ENCODE data around the gene MRM2.

MRM2 gene

GRCh38 chr7:2248984-2249694, 7.1 kb upstream of the MRM2 start:
- TF ChIP-seq CTCF (IDR thresholded peaks at IDR 0.05; ENCODE audit: insufficient read depth, low read depth, low read length, missing control alignments), result no peak
- peak; percentile 67 for DNase-seq (ENCODE audit: low read depth)
- H3K4me3 ChIP-seq (ENCODE audit: low read length), result no peak overlapping the region

GRCh38 chr7:2247141-2247995, 5.4 kb upstream of the MRM2 start:
- peak; percentile 67 for TF ChIP-seq CTCF (IDR thresholded peaks at IDR 0.05; ENCODE audit: insufficient read depth, low read depth, low read length, missing control alignments)
- DNase-seq (ENCODE audit: low read depth), result no peak
- H3K4me3 ChIP-seq (ENCODE audit: low read length), result no peak overlapping the region

GRCh38 chr7:2245883-2246675, 4.1 kb upstream of the MRM2 start:
- no peak for TF ChIP-seq CTCF (IDR thresholded peaks at IDR 0.05; ENCODE audit: insufficient read depth, low read depth, low read length, missing control alignments)
- no peak overlapping the region for H3K4me3 ChIP-seq (ENCODE audit: low read length)
- DNase-seq (ENCODE audit: low read depth), result no peak

GRCh38 chr7:2244404-2244995, 2.5 kb upstream of the MRM2 start:
- DNase-seq (ENCODE audit: low read depth), result no peak
- no peak overlapping the region for H3K4me3 ChIP-seq (ENCODE audit: low read length)
- no peak for TF ChIP-seq CTCF (IDR thresholded peaks at IDR 0.05; ENCODE audit: insufficient read depth, low read depth, low read length, missing control alignments)

GRCh38 chr7:2243458-2243857, 1.5 kb upstream of the MRM2 start:
- no peak overlapping the region for H3K4me3 ChIP-seq (ENCODE audit: low read length)
- TF ChIP-seq CTCF (IDR thresholded peaks at IDR 0.05; ENCODE audit: insufficient read depth, low read depth, low read length, missing control alignments), result no peak
- no peak for DNase-seq (ENCODE audit: low read depth)

GRCh38 chr7:2242541-2243429, 780 bp upstream of the MRM2 start:
- peak overlapping the region; percentile 86 for H3K4me3 ChIP-seq (ENCODE audit: low read length)
- no peak for DNase-seq (ENCODE audit: low read depth)
- peak; percentile 30 for TF ChIP-seq CTCF (IDR thresholded peaks at IDR 0.05; ENCODE audit: insufficient read depth, low read depth, low read length, missing control alignments)
